ENCODE measurements around the gene PDE8B. TPM values are rescaled to one million over a fixed set of nuclear protein-coding genes. Genes with fewer than 3 reads are reported as not detected.
"Not testable (repeated sequence)": the region's sequence is repeated elsewhere in the genome, so short reads cannot be mapped to it uniquely, and the experiment has no call there.

The PDE8B gene
- total RNA-seq, 1 experiment from 2014 or later, result not detected

- no peak for DNase-seq (ENCODE audit: low read depth)
These were observed 226.7 kb downstream of the PDE8B start for GRCh38 chr5:77437194-77437593.

- no peak for DNase-seq (ENCODE audit: low read depth)
These were observed 227.6 kb downstream of the PDE8B start for GRCh38 chr5:77438071-77438470.

DNA sequence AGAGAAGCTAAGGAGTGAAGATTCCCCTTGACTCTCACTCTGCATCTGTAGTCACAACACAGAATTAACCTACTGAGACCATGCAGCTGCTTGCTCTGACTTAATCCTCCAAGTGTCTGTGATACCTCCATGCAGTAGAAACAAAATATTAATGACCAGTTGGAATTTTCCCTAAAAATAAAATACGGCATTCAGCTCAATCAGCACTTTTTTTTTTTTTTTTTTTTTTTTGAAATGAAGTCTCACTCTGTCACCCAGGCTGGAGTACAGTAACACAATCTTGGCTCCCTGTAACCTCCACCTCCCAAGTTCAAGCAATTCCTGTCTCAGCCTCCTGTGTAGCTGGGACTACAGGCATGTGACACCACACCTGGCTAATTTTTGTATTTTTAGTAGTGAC, 233.2 kb downstream of the PDE8B start:
- DNase-seq (ENCODE audit: low read depth), result no peak

- DNase-seq (ENCODE audit: low read depth), result peak; percentile 54
These were observed 233.9 kb downstream of the PDE8B start for GRCh38 chr5:77444356-77444755.

DNA sequence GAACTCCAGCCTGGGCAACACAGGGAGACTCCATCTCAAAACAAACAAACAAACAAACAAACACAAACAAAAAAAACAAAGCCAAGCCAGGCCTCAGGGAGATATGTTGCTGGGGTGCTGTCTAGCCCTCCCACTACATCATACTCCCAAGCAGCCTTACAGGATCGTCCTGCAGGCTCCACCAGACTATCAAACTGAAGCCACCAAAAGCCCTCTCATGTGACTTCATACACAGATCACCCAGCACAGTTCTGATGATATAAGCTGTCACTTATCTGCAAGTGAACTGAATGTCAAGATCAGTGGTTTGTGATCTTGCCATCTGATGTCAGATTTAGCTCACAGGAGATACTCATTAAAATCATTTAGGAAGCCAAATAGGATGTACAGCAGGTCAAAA, 238.4 kb downstream of the PDE8B start:
- no peak for DNase-seq (ENCODE audit: low read depth)

DNA sequence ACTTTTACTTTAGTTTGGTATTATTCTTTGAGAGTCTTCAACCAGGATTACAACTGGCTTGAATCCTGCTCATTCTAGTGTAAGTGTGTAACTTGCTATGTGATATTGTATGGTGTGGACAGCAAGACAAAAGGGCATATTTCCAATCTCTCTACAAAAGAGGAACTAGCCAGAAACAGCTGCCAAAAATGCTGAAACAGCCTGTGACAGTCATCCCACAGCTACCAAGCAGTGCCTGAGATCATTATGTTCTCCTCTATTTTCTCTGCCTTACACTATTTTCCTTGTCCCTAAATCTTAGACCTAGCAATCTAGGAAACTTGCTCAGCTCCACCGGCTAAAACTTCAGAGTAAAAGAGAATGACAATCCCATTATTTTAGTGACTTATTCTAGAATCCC, 238.8 kb downstream of the PDE8B start:
- DNase-seq (ENCODE audit: low read depth), result no peak

- no peak for DNase-seq (ENCODE audit: low read depth)
These were observed 239.5 kb downstream of the PDE8B start for GRCh38 chr5:77449981-77450380.

- no peak for DNase-seq (ENCODE audit: low read depth)
These were observed 241.9 kb downstream of the PDE8B start for GRCh38 chr5:77452351-77452750.

DNA sequence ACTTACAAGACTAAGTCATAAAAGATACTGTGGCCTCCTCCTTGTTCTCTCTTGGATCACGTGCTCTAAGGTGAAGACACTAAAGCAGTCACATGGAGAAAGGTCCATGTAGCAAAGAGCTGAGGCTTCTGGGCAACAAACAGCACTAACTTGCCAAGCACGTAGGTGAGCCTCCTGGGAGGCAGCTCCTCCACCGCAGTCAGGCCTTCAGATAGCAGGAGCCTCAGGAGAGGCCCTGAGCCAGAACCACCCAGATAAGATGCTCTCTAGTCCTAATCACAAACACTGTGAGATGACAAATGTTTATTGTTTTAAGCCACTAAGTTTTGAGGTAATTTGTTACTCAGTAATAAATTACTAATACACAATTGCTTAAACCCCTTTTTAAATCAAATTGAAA, 243.6 kb downstream of the PDE8B start:
- no peak for DNase-seq (ENCODE audit: low read depth)

- no peak for DNase-seq (ENCODE audit: low read depth)
These were observed 250.8 kb downstream of the PDE8B start for GRCh38 chr5:77461287-77461686.

- no peak for DNase-seq (ENCODE audit: low read depth)
These were observed 253.4 kb downstream of the PDE8B start for GRCh38 chr5:77463905-77464304.

GRCh38 chr5:77468875-77469274, 258.4 kb downstream of the PDE8B start:
- DNase-seq (ENCODE audit: low read depth), result not testable (repeated sequence)

DNA sequence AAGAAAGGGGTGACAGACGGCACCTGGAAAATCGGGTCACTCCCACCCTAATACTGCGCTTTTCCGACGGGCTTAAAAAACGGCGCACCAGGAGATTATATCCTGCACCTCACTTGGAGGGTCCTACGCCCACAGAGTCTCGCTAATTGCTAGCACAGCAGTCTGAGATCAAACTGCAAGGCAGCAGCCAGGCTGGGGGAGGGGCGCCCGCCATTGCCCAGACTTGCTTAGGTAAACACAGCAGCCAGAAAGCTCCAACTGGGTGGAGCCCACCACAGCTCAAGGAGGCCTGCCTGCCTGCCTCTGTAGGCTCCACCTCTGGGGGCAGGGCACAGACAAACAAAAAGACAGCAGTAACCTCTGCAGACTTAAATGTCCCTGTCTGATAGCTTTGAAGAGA, 264.6 kb downstream of the PDE8B start:
- DNase-seq (ENCODE audit: low read depth), result not testable (repeated sequence)

Other genes starting within 250 kb of the PDE8B start
- 26.9 and 28.6 TPM in 2 replicates for gene AGGF1, start 180.3 kb upstream of the PDE8B start, total RNA-seq (2014; rRNA removed; shearing (Covaris generic))
- gene ZBED3, start 123.4 kb upstream of the PDE8B start, total RNA-seq (2014; rRNA removed; shearing (Covaris generic)), result 0.29 and 0.60 TPM in 2 replicates